HG02623 (cell line): ENCODE results near the gene MGAT5.

Source experiments
- ATAC-seq: cut with Tn5 transposase; IDR thresholded peaks from one replicate; pipeline ENCODE4 v1.9.1; 2021; ENCODE audit warnings: moderate library complexity; ENCODE audit not compliant: unreplicated experiment

MGAT5 gene

GRCh38 chr2:134491022-134491421 lies 237.2 kb downstream of the MGAT5 start:
- ATAC-seq: no peak

- no peak for ATAC-seq
Measured at GRCh38 chr2:134491771-134492441, 238.0 kb downstream of the MGAT5 start.

DNA sequence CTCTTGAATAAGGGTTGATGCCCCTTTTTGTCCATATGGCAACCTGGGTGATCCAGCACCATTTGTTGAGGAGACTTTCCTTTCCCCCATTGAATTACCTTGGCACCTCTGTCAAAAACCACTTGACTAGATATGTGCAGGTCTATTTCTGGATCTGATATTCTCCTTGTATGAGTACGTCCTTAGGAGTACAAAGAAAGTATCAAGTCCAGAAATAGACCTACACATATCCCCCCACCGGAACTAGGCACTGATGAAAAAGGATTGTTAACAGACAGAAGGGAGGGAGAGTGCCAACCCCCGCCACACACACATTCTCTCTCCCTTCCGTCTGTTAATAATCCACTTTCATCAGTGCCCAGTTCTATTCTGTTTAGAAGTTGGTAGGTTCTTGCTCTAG lies 239.9 kb downstream of the MGAT5 start:
- no peak for ATAC-seq

- ATAC-seq: no peak
Measured at GRCh38 chr2:134498654-134499053, 244.8 kb downstream of the MGAT5 start.

DNA sequence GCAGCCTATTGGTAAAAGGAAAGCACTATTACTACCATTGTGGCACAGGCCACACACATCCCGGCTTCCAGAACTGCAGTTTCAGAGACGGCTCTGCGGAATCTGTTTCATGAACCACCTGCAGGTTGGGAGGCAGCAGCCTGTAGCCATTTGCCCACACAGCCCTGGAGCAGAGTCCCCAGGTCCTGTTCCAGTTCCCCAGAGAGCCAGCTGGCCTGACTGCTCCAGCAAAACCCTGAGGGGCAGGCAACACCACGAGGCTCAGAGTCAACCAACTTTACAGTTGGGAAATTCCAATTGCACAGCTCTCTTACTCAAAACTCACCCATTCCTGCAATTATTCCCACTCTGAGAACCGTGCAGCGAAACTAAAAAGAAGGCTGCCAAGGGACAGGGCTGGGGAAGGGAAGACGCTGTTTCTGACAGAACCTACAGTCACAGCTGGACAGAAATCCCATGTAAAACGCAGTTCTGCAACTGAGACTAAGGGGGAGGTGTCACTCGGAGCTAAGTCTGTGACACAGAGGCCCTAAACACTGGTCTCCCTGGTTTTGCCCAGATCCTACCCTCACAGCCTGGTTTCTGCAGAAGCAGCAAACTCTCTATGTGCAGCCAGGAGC lies 245.5 kb downstream of the MGAT5 start:
- ATAC-seq: no peak

DNA sequence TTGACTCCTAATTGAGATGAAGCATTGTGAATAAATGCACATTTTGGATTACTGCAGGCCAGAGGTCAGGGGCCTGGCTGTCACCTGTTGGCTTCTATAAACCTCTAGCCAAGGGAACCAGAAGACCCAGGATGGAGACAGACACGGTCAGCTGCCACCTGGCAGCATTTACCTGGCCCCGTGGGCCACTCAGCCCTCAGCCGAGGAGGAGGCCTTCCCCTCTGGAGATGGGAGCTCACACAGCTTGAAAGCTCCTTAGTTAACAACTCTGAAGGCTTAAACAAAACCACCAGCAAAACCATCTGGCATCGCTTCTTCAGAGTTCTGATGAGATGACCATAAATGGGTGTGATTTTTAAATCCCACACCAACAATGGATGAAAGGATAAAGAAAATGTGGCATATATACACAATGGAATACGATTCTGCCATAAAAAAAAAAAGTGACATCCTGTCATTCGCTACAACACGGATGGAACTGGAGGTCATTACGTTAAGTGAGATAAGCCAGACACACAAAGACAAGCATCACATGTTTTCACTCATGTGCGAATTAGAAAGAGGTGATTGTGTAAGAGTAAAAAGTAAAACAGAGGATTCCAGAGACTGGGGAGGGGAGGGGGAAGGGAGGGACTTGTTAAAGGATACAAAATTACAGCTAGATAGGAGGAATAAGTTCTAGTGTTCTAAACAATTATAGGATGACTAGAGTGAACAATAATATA lies 246.5 kb downstream of the MGAT5 start:
- ATAC-seq: no peak

GRCh38 chr2:134501476-134502091 lies 247.7 kb downstream of the MGAT5 start:
- no peak for ATAC-seq

DNA sequence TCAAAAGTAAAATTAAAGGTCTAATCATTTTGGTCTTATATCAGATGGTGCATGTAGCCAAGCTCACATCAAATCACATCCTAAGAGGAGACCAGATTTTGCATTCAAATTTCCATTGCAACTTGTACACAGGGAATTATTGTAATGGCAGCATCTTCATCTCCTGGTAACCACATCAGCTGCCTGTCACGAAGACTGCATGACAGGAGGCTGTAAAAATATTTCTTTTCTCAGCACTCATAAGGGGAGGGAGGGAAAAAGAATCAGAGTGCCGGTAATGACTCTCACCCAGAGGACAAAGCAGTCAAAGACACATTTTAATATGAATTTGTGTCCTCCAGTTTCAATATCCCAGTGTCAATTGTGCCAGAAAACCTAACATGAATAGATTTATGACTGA lies 248.2 kb downstream of the MGAT5 start:
- no peak for ATAC-seq
